Left ventricle myocardium superior (tissue), 1 donor: ENCODE results near the gene LRP8. TPM values are rescaled to one million over a fixed set of nuclear protein-coding genes. Genes with fewer than 3 reads are reported as not detected.

Experiments
- ATAC-seq: fragments of 200-7000 bp; cut with Tn5 transposase; one replicate; pipeline ENCODE4 v1.9.1; 2020; ENCODE audit warnings: mild to moderate bottlenecking, moderate library complexity
- DNase-seq: peaks from one replicate; pipeline ENCODE4 v3.0.0-alpha.2; 2020
- intact Hi-C: fragments of 100-400 bp; cut with micrococcal nuclease; formaldehyde crosslinking; loops from one replicate; pipeline ENCODE4 v1.11.0; 2022
- total RNA-seq: library from RNA; stranded (reverse); fragmentation: NEBNext Ultra II Directional; extraction: Animal tissue kit (Norgen Biotek cat#: 25700); gene quantifications from one replicate; pipeline ENCODE4 v1.2.1, GENCODE V29; 2021
- donor health status: DM: no; HTN: yes; CAD: no; lungs with severe emphysema.

Gene LRP8
- total RNA-seq, 1 donor from 2014 or later, result 1.3 TPM

- no peak for ATAC-seq
- DNase-seq, result no peak
- intact Hi-C loops, result no loop called here
Observed at GRCh38 chr1:53362270-53362669, 34.4 kb upstream of the LRP8 start.

DNA sequence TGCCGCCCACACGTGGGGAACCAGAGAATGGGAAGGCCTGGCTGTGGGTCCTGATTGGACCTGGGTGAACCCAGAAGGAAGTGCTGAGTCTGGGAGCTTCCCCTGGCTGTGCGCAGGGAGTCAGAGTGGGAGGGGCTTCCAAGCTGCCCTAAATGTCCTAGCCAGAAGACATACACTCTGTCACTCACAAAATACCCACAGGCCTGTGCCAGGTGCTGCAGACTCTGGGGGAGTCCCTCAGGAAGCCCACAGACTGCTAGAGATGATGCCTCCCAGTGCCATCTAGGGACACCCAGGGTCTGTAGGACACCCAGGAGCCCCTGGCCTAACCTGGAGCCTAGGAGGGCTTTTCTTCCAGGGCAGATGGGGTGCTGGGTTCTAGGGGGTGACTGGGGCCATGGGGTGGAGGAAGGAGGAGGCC lies 33.7 kb upstream of the LRP8 start:
- no peak for DNase-seq
- intact Hi-C loops, result no loop called here
- ATAC-seq, result peak; percentile 23

DNA sequence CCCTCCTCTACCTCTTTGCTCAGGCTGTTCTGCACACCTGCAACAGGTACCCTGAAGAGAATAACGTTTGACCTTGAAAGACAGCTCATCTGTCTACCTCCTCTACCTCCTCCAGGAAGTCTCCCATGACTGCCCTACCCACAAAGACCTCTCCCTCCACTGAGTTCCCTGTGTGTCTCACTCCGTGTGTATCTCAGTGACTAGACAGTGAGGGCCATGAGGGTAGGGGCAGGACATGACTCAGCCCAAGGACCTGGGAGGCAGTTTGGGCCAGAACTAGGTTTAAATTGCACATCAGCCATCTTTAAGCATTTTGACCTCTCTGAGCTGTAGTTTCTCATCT lies 32.0 kb upstream of the LRP8 start:
- no peak for ATAC-seq

DNA sequence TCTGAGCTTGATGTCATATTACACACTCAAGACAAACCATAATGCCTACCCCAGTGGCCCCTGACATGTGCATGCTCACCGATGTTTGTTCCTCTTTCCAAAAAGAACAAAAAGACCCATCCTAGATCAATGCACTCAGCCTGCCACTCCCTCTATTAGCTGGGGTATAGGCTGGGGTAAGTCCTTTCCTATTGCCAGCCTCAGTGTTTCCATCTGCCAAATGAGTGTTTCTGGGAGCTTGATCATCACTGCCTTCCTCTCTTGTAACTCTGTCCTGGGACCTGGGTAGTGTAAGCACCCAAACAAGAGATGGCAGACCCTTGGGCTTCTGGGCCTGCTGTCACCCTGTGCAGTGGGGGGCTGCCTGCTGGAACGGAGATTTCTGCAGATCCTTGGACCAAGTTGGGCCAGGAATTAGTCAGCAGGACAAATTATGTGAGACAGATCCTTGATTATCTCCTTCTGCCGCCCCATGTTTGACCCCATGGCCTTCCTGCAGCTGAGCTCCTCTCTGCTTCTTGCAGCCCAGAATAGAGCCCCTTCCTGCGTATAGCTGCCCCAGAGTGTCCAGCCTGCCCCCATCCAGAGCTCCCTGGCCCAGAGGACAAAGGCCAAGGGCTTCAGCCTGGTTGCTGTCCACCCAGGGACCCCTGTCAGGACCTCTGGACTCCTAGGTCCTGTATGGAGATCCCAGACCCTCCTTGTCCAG lies 31.5 kb upstream of the LRP8 start:
- no peak for ATAC-seq
- DNase-seq, result no peak
- intact Hi-C loops, result no loop called here

More for the DNA sequence above, 32.0 kb upstream of the LRP8 start:
- DNase-seq, result no peak
- intact Hi-C loops, result no loop called here

DNA sequence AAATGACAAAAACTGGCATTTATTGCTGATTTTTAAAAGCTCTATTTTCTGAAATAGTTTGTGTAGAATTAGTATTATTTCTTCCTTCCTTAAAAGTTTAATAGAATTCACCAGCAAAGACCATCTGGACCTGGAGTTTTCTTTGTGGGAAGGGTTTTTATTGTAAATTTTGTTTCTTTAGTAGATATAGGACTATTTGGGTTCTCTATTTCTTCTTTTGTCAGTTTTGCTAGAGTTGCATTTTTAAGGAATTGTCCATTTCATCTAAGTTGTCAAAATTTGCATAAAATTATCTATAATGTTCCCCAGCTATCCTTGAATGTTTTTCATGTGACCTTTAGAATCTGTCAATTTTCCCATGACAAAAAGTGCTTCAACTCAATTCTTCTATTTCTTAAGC lies 28.8 kb upstream of the LRP8 start:
- ATAC-seq (no peak), DNase-seq (no peak)
- intact Hi-C loops, result no loop called here

GRCh38 chr1:53354119-53354518 lies 26.2 kb upstream of the LRP8 start:
- ATAC-seq (no peak), DNase-seq (no peak)
- intact Hi-C loops, result no loop called here

DNA sequence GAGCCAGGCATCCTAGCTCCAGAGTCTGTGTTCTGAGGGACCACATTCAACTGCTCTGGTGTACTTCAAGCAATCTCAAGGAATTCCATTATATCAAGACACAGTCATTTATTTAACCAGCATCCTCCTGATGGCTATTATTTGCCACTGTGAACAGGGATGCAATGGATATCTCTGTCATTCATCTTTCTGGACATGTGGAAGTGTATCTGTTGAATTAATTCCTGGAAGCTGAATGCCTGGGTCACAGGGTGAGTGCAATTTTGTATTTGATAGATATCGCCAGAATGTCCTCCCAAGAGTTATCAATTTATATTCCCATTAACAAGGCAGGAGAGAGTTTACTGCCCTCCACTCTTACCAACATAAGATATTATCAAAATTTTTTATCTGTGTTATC lies 24.7 kb upstream of the LRP8 start:
- intact Hi-C loops, result no loop called here
- DNase-seq (no peak), ATAC-seq (no peak)

DNA sequence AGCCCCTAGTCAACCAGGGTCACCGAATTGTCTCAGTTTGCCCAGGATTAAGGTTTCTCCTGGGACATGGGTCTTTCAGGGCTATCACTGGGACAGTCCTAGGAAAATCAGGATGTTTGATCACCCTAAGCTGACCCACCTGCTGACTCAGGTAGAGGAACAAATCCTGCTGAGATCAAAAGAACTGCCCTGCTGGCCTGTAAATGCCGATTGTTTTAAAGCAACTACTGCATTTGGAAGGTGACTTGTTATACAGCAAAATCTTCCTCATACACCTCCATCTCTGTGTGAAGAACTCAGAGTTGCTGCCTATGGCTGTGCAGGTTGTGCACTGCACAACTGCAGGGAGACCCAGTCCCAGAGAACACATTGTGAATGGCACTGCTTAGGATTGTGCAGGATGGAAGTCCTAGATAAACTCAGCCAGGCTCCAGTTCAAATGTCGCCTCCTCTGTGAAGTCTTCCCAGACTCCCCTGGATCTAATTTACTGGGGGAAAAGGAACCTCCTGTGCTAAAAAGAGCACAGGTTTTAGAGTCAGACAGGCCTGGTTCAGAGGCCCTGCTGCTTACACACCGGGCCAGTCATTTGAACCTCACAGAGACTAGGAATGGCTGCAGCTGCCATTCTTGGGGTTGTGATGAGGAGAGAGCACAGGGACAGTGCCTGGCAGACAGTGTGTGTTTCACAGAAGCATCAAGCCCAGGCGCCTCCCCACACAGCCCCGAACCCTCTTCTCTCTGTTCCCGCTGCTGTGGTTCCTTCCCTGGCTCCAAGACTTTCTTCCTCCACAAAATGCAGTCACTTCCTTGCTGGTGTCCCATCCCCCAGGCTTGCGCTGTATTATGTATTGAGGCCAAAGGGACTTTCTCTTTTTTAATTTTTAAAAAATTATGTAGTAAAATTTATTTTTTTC lies 23.2 kb upstream of the LRP8 start:
- ATAC-seq (no peak), DNase-seq (no peak)
- intact Hi-C loops, result no loop called here

- no peak for ATAC-seq
- intact Hi-C loops, result no loop called here
- DNase-seq, result no peak
Observed at GRCh38 chr1:53349968-53350852, 22.3 kb upstream of the LRP8 start.

GRCh38 chr1:53349369-53349835 lies 21.5 kb upstream of the LRP8 start:
- no peak for DNase-seq
- ATAC-seq, result no peak

DNA sequence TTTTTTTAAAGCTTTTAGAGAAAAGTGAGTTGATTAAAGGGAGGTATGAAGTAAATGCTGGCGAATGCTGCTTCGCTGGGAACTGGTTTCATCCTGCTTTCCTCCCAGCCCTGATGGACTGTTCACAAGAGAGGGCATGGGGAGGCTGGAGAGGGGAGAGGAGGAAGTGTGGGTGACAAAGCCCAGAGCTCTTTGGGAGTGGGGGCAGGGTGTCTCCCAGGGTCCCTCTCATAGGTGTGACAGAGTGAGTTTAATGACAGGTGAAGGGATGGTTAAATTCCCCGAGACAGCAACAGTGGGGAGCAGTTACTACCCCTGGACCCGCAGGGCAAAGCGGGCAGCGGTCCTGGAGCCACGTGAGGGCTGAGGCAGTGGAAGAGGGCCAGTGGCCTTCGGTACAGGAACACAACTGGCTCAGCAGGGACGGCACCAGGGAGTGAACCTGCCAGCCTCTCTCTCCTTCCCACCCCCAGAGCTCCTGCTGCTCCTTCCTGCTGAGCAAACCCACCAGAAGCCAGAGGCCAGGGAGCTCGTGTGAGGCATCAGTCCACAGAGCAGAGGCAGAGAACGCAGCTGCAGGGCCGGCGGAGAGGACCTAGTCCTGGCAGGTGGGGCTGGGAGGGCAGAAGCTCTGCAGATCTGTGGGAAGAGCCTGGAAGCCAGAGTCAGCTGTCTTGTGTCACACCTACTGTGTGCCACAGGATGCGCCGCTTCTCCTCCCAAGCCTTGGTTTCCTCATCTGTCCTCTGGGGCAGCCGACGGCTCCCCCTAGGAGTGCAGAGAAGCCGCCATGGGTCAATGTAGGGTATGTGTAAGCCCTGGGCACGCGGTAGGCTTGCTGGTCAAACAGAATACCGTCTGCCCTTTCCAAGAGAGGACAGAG lies 20.9 kb upstream of the LRP8 start:
- no peak for DNase-seq
- peak; percentile 49 for ATAC-seq
- intact Hi-C loops, result no loop called here

More at GRCh38 chr1:53349369-53349835, 21.5 kb upstream of the LRP8 start:
- intact Hi-C loops, result no loop called here

GRCh38 chr1:53346814-53347176 lies 18.9 kb upstream of the LRP8 start:
- intact Hi-C loops, result no loop called here
- ATAC-seq (no peak), DNase-seq (no peak)

DNA sequence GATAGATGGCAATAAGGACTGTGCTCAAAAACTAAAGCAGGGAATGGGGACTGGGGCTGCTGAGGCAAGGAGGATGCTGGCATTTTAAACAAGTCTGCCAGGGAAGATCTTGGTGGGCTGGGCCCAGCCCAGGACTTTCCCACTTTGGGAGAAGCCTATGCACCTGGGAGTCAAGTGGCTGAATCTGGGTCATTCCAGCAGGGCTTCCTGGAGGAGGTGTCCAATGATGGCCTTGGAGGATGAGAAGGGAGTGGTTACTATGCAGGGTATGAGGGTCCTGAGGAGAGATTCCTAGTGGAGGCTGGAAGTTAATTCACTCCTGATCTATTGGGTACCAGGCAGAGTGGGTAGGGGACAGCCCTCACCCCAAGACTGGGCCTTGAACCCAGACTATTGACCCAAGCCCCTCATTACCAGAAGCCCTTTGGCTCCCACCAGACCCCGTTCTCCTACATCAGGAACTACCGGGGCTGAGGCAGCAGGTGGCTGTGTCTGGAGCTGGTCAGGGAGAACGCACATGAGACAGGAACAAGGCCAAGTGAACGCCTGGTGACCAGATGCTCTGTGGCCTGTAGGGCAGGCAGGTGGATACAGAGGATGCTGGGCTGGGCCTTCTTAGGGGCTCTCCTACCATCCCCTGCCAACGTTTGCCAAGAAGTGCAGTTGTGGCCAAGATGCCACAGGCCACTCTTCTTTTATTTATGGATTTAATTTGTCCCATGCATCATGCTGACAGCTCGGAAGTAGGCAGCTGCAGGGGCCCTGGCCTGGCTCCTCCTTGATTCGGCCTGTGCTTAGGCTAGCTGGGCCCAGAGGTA lies 18.3 kb upstream of the LRP8 start:
- ATAC-seq (no peak), DNase-seq (no peak)
- intact Hi-C loops, result no loop called here

DNA sequence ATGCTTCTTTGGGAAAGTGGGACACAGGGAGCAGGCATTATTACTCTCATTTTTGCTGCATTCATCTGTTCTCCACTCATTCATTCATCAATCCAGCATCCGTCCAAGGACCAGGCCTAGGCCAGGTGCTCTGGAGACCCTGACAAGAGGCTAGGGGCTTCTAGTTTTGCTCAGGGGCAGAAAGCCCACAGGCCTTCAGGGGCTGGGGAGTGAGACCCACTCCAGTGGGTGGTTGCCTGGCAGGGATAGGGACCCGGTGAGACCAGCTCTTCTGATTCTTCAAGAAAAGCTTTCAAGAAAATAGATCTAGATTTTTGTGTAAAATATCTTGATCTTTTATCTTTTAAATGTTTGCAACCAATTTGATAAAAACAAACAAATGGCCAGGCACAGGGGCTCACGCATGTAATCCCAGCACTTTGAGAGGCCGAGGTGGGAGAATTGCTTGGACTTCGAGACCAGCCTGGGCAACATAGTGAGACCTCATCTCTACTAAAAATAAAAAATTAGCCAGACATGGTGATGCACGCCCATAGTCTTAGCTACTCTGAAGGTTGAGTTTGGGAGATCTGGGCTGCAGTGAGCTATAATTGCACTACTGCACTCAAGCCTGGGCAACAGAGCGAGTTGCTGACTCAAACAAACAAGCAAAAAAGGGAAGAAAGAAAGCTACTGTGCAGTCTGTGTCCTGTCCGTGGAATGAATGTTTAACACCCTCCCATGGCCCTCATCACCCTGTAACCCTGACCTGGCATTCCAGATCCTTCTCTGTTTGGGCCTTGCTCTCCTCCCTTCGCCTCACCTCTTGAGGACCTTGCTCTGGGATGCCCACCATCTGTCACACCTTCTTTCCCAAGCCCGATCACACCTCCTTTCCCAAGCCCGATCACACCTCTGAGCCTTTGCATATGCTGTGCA lies 17.3 kb upstream of the LRP8 start:
- ATAC-seq (no peak), DNase-seq (no peak)
- intact Hi-C loops, result no loop called here

GRCh38 chr1:53343831-53344668 lies 16.2 kb upstream of the LRP8 start:
- no peak for ATAC-seq
- no peak for DNase-seq
- intact Hi-C loops, result no loop called here
